ENCODE data around the gene NELFCD. TPM values are rescaled to one million over a fixed set of nuclear protein-coding genes. Genes with fewer than 3 reads are reported as not detected.
"Not testable (repeated sequence)": the region's sequence is repeated elsewhere in the genome, so short reads cannot be mapped to it uniquely, and the experiment has no call there.

The NELFCD gene
- total RNA-seq, 1 donor from 2014 or later = 107 TPM

- peak; percentile 51 for DNase-seq (ENCODE audit: low read depth)
These were observed 26.8 kb downstream of the NELFCD start for GRCh38 chr20:59007665-59008511.

GRCh38 chr20:59008715-59009336 is 27.8 kb downstream of the NELFCD start:
- DNase-seq (ENCODE audit: low read depth) = no peak

GRCh38 chr20:59010321-59010994 is 29.4 kb downstream of the NELFCD start:
- DNase-seq (ENCODE audit: low read depth) = peak; percentile 66

GRCh38 chr20:59010995-59011873 is 30.2 kb downstream of the NELFCD start:
- peak; percentile 87 for DNase-seq (ENCODE audit: low read depth)

GRCh38 chr20:59011874-59012157 is 30.8 kb downstream of the NELFCD start:
- DNase-seq (ENCODE audit: low read depth) = not testable (repeated sequence)

GRCh38 chr20:59013031-59013951 is 32.2 kb downstream of the NELFCD start:
- no peak for DNase-seq (ENCODE audit: low read depth)

- no peak for DNase-seq (ENCODE audit: low read depth)
These were observed 33.0 kb downstream of the NELFCD start for GRCh38 chr20:59013959-59014608.

- DNase-seq (ENCODE audit: low read depth) = no peak
These were observed 33.8 kb downstream of the NELFCD start for GRCh38 chr20:59014680-59015389.

- no peak for DNase-seq (ENCODE audit: low read depth)
These were observed 34.4 kb downstream of the NELFCD start for GRCh38 chr20:59015411-59015810.

GRCh38 chr20:59015812-59016711 is 35.0 kb downstream of the NELFCD start:
- DNase-seq (ENCODE audit: low read depth) = no peak

- no peak for DNase-seq (ENCODE audit: low read depth)
These were observed 35.9 kb downstream of the NELFCD start for GRCh38 chr20:59016795-59017492.

- DNase-seq (ENCODE audit: low read depth) = no peak
These were observed 36.6 kb downstream of the NELFCD start for GRCh38 chr20:59017493-59018231.

- no peak for DNase-seq (ENCODE audit: low read depth)
These were observed 37.8 kb downstream of the NELFCD start for GRCh38 chr20:59018817-59019216.

- DNase-seq (ENCODE audit: low read depth) = no peak
These were observed 38.2 kb downstream of the NELFCD start, which contains the start of gene TUBB1 for GRCh38 chr20:59019217-59019616. TUBB1 (plus strand) TSS chr20:59019429; CDS start chr20:59019523, 94 bp downstream.

GRCh38 chr20:59020938-59021551 is 40.0 kb downstream of the NELFCD start:
- DNase-seq (ENCODE audit: low read depth) = peak; percentile 66

GRCh38 chr20:59022754-59023153 is 41.7 kb downstream of the NELFCD start:
- no peak for DNase-seq (ENCODE audit: low read depth)

- no peak for DNase-seq (ENCODE audit: low read depth)
These were observed 42.6 kb downstream of the NELFCD start for GRCh38 chr20:59023616-59024015.

Data from renal cortical epithelial cell (primary cell).